ENCODE results near the gene MMS19.
A peak's percentile ranks its signal among the peaks of the same experiment; 100 is the strongest.
"Not testable (repeated sequence)": the region's sequence is repeated elsewhere in the genome, so short reads cannot be mapped to it uniquely, and the experiment has no call there.

Gene MMS19

DNA sequence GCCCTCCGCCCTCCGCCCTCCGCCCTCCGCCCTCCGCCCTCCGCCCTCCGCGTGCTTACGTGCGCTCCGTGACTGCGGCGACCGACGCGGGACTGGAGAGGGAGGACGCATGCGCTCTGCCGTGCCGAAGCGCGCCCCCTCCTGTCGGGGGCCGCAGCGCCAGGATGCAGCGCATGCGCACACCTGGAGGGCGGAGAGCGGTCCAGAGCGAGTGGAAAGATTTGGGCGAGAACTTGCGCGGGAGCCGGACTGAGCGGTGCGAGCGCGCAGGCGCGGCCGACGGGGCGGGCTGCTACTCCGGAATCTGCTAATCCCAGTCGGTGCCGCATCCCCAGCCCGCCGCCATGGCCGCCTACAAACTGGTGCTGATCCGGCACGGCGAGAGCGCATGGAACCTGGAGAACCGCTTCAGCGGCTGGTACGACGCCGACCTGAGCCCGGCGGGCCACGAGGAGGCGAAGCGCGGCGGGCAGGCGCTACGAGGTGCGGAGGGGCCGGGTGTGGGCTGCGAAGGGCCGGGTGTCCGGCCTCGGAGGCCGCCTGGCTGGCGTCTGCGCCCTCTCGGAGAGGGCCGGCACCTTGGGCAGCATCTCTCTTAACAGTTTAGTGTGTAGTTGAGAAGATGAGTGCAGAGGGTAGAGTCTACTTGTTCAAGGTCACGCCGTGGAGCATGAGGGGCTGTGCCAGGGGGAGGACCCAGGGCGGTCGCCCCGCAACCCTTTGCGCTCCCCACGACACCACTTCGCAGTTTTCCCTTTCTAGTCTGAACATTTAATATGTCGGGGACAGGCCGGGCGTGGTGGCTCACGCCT lies 72.1 kb downstream of the MMS19 start, which contains the start of gene PGAM1:
Gene PGAM1, plus strand, starts transcription at position 228 of the 812 bp plus-strand sequence. Its CDS starts 117 bp downstream, at position 345.
- DNase-seq (ENCODE audit: low read depth): peak; percentile 90

DNA sequence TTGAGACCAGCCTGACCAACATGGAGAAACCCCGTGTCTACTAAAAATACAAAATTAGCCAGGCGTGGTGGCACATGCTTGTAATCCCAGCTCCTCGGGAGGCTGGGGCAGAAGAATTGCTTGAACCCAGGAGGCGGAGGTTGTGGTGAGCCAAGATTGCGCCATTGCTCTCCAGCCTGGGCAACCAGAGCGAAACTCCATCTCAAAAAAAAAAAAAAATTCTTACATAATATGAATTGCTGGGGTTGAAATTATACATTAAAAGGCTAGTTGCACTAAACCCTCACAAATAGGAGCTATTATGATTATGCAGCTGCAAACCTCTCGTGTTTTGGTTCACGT lies 74.5 kb downstream of the MMS19 start:
- not testable (repeated sequence) for DNase-seq (ENCODE audit: low read depth)

- DNase-seq (ENCODE audit: low read depth): no peak
Measured at GRCh38 chr10:97416565-97416964, 81.7 kb downstream of the MMS19 start.

DNA sequence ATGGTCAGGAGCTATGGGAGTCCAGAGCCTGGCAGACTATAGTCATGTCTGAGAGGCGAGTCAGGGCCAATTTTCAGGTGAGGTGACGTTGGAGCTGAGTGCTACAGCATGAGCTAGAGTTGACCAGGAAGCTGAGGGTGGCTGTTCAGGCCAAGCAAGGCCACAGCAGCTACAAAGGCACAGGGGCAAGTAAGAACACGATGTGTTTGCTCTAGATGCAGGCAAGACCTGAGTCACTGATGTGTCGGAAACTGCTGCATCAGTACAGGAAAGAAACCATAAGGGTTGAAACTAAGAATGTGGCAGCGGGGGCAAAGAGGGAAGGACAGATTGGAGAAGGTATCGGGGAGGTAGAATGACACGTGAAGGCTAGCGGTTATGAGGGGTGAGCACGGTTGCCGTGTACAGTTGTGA lies 85.3 kb downstream of the MMS19 start:
- no peak for DNase-seq (ENCODE audit: low read depth)

DNA sequence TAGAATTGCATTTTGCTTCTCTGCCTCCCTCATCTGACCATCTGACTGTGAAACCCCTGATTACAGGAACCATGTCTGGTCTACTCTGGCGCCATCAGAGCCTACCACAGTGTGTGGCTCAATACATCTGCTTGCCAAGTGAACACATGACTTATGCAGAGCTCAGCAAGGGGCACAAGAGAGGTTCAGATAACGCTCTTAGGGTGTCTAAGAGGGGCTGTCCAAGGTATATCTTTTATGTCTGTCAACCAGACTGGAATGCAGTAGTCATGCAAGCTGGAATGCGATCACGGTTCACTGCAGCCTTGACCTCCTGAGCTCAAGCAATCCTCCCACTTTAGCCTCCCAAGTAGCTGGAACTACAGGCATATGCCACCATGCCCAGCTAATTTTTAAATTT lies 86.8 kb downstream of the MMS19 start:
- no peak for DNase-seq (ENCODE audit: low read depth)

DNA sequence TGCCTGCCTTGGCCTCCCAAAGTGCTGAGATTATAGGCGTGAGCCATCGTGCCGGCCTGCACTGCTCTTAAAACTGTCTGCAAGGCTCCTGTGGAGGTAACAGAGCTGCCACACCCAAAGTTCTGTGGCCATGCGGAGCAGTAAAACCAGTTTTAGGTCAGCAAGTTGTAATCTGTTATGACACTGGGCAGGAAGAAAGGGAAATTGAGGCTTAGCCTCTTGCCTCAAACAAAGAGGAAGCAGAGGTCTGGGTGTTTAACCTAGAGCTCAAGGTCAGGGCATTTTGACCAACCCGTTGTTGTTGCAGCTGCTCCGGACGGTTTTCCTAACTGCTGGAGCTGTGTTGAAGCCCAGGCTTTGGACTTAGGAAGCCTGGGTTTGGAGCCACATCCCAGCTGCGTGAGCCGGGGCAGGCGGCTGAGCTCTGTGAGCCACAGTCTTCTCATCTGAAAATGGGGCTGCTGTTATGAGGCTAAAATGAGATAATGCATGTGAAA lies 89.7 kb downstream of the MMS19 start:
- no peak for DNase-seq (ENCODE audit: low read depth)
